GM21529 (cell line): ENCODE data around the gene FGF18.

Experiments
- ATAC-seq: cut with Tn5 transposase; IDR thresholded peaks from one replicate; pipeline ENCODE4 v1.9.1; 2021; ENCODE audit not compliant: unreplicated experiment

FGF18 gene

DNA sequence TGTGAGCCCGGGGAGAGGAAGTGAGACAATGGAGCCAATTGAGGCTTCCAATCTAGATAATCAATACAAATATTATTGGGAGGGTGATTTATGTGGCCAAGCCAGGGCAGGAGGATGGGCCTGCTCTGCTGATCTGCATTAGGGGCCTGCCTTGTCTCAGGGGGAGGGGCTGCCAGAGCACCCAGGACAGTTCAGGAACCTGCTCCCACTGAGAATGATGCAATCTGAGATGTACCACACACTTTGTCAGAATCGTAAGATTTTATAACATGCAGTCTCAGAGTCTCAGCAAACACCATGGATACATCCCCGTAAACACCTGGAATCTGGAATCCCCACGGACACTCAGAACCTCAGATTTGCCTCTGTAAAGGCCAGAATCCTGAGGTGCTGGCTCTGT, 19.3 kb downstream of the FGF18 start:
- no peak for ATAC-seq

GRCh38 chr5:171441246-171441791, 21.9 kb downstream of the FGF18 start:
- no peak for ATAC-seq

- no peak for ATAC-seq
These were observed 23.0 kb downstream of the FGF18 start for GRCh38 chr5:171442287-171443042.

DNA sequence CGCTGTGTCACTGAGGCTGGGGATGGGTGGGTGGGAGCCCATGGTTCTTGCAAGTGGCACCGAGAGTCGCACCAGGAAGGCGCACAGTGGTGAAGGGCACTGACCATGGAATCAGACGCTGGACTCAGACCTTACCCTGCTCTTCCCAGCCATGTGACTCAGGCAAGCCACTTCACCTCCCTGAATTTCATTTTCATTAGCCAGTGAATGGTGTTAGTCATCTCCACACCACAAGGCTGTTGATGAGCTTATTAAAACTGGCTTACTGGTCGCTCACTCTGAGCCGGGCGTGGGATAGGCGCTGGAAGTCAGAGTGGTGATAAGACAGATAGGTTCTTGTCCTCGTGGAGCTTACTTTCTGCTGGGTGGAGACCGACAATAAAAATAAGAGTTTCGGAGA, 25.1 kb downstream of the FGF18 start:
- ATAC-seq: no peak

DNA sequence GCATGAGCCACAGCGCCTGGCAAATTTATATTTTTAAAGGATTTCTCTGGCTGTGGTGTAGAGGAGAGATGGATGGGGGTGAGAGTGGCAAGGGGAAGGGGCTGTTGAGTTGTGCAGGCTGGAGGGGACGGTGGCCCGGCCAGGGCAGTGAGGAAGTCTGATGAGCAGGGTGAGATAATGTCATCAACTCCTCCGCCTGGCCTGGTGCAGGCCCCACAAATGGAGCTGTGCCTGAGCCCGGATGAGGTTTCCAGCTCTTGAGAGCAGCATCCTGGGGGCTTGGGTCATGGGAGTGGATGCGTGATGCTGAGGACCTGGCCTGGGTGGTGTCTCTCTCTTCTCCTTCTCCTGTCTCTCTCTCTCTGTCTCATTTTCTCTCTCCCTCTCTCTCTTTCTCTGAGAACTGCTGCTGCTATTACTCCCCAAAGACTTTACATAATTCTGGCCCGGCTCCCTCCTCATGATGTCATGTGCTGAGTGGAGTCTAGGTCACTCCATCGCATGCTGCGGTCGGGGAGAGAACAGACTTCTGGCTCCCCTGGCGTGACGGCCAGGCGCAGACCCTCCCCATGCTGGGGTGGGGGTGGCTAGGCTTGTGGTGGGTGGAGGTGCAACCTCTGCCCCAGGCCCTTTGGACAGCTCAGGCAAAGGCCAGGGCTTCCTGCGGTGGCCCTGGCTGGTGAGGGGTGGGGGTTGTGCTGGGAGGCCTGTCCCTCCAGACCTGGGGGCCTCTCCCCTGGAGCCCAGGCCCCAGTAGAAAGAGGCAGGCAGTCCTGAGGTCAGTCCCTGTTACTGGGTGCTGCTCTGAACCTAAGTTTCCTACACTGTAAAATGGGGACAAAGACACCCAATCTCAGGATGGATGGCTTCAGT, 26.4 kb downstream of the FGF18 start:
- ATAC-seq: no peak

- ATAC-seq: no peak
These were observed 27.8 kb downstream of the FGF18 start for GRCh38 chr5:171447226-171447625.

DNA sequence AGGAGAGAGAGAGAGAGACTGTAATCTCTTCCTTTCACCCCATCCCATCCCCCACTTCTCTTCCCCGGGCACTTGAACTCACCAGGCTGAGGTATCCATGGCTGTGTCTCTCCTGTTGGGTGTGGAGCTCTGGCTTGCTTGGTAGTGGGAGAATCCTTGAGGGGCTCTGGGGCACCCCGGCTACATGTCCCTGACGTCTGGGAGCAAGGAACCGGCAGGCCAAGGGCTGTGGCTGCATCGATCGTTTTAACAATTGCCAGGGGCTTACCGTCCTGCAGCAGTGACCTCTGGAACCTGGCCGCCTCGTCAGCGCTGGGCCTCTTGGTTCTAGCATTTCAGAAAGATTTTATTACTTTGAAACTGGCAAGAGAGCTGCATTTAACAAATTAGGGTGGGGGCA, 30.0 kb downstream of the FGF18 start:
- no peak for ATAC-seq

DNA sequence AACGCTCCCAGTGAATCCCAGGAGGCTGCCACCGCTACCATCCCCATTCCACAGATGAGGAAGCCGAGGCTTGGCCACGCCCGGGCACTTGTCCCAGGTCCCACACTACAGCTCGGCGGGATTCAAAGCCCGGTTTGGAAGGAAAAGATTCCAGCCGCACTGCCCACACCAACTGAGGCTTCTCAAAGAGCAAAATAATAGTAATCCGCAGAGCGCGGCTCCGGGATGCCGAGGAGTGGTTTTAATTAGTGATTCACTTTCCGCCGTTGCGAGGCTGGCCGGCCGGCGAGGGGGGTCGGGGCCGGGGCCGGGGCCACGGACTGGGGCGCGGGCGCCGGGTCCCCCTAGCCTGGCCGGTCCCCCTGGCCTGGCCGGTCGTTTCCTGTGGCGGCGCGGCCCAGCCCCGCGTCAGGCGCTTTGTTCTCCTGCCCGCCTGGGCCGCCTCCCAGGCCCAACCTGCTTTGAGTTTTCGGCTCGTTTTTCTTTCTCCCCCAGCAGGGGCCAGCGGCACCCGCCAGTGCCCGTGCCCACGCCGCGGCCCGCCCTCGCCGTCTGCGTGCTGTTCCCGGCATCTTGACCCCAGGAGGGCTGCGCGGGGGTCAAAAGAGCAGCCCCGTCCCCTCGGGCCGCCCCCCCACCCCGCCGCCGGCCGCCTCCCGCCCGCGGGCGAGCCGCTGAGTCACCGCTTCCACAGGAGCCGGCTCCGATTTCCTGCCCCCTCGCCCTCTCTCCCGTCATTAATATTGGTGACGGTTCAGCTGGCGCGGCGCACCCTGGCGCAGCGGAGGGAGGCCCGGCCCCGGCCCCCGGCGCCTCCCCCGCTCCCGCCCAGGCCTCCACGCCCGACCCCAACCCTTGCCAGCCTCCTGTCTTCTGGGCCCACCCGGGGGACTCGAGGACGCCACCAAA, 31.2 kb downstream of the FGF18 start:
- no peak for ATAC-seq

- ATAC-seq: no peak
These were observed 32.0 kb downstream of the FGF18 start for GRCh38 chr5:171451421-171451820.

DNA sequence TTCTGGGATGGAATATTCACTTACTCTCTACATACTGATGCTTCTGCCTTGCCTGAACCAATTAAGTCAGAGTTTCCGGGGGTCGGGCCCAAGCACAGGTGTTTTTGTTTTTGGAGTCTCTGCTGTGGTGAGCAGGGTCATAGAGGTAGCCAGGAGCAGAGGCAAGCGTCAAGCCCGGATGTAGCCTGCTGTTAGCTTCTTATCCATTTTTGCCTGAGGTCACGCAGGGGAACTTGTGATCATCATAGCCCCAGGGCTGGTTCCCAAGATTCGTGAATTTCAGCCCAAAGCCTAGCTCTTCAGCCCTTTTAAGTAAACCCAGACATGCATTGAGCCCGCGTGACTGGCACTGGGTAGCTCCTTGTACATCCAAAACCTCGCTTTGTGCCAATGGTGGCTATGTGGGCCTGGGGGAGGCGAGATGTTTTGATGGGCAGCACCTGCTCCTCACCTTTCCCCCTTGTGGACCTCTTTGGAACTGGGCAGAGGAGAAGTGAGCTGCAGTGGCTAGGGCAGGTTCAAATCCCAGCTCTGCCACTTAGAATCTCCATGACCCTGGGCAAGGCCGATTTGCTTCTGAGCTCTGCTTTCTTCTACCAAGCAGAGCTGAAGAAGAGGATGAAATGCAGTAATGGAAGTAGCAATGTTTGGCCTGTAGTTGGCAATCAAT, 33.7 kb downstream of the FGF18 start:
- ATAC-seq: no peak

GRCh38 chr5:171453988-171454387, 34.5 kb downstream of the FGF18 start:
- no peak for ATAC-seq

DNA sequence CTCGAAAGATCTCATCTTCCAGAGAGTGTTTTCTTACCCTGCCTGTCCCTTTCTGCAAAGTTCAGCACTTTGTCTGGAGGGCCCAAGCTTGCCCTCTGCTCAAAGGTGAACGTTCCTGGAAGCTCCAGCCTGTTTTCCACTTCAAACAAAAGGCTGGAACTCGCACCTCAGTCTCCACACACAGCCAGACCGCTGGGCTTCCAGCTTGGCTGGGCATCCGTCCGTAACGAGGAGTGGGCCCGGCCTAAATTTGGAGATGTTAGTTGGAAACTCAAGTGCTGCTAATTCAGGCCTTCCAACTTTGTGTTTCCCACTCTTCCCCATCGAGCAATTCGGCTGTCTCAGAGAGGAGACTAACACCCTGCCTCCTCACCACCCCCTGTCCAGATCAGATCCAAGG, 35.1 kb downstream of the FGF18 start:
- no peak for ATAC-seq

GRCh38 chr5:171455522-171455921, 36.1 kb downstream of the FGF18 start:
- no peak for ATAC-seq

DNA sequence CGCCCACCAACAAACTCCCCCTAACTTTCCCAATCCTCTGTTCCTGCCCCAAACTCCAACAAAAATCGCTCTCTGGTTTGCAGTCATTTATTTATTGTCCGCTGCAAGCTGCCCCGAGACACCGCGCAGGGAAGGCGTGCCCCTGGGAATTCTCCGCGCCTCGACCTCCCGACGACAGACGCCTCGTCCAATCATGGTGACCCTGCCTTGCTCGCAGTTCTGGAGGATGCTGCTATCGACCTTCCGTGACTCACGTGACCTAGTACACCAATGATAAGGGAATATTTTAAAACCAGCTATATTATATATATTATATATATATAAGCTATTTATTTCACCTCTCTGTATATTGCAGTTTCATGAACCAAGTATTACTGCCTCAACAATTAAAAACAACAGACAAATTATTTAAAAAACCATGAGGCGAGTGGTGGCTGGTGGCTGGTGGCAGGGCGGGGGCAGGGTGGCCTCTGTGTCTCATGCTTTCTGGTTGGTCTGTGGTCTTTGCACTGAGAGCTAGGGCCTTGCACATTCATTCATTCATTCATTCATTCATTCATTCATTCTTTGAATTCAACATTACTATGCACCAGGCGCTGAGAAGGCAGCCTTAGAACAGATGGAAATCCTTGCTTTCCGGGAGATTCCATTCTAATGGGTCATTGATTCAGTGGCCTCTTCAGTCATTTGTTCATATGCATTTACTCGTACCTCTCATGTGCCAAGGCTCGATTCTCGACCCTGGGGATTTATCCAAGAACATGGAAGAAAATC, 37.9 kb downstream of the FGF18 start:
- no peak for ATAC-seq

DNA sequence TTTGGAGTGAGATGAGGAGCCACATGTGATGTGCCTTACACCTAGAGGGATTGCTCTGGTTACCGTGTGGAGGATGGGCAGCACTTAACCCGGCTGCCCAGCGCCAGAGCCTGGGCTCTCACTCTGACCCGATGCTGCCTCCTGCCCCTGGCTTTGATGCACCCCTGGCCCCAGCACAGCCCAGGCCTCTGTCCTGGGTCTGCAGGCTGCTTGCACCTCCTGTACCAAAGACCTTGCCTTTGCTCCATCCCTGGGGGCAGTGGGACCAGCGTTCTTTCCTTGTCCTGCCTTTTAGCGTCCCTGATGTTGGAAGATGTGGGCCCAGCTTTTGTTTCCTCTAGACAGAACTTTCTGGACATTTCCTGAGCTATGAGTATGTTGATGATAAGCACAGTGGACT, 40.4 kb downstream of the FGF18 start:
- ATAC-seq: no peak

DNA sequence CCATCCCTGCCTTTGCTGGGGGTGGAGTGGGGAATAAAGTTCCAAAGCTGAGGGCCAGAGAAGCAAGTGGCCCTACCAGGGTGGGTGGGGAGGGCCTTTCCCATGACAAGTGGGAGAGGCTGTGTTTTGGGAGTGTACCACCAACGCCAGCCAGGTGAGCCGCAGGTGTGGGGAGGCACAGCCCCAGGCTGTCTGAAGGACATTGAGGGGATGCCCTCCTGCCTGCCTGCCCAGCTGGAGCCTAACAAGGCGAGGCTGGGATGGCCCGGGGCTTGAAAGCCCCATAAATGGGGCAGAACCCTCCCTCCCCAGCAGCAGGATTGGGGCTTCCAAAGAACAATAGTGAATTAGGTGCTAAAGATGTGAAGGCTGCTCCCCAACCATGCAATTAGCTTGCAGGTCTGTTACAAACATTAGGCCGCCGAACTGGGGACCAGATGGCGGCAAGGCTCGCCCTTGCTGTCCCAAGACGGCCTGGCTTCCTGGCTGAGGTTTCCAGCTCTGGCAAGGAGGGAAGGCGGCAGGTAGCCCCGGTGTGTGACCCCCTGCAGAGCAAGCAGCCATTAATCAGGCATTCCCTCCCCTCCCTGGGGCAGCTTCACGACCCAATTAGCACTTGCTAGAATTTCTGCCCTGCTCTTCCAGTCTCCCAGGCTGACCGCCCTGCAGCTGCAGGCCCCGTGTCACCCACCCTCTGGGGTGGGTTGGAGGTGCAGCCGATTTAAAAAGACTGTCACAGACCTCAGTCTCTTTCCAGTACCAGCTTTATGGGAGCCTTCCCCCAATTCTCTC, 42.9 kb downstream of the FGF18 start:
- ATAC-seq: no peak

DNA sequence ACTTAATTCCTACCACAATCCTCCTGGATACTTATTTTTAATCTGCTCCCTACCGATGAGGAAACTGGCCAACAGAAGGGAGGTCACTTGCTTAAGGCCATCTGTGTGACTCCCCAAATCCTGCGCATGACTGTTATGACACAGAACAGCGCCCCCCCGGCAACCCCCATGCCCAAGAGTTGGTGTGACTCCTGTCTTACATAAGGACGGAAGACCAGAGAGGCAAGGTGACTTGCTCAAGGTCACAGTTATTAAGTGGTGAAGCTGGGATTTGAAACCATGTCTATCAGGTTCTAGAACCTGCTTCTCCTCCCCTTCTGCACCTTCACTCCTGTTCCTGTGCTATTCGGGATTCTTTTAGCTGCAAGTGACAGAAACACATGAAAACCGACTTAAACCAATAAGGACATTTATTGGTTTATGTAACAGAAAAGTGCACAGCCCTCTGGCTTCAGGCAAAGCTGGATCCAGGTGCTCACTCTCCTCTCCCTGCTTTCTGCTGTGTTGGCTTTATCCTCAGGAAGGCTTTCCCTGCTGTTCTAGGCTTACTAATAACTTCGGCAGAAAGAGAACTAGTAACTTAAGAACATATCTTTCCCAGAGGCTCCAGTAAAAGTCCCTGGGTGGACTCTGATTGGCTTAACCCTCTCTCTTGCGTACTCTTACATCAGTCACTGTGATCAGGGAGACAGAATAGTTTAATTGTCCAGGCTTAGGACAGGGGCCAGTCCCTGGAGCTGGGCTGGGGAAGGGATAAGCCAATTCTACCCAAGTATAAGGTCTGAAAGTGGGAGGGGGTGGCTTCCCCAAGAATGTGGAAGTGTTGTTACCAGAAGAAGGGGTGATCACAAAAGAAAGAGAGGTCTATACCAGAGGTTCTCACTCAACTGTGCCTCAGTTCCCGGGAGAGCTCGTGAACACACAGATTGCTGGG, 43.7 kb downstream of the FGF18 start:
- ATAC-seq: no peak

DNA sequence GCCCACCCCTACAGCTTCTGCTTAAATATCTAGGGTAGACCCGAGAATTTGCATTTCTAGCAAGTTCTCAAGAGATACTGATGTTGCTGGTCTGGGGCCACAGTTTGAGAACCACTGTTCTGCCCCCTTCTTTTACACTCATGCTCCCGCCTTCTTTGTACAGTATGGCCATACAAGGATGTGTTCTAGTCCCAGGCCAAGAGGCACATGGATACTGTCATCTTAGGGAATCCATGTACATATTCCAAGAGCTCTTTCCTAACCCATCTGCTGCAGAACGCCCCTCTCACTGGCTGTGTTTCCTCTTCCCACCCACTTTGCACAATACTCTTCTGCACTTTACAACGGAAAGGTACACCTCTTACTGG, 44.4 kb downstream of the FGF18 start:
- no peak for ATAC-seq
